ENCODE data around the gene ZNF605.

The ZNF605 gene

GRCh38 chr12:132936163-132936562 lies 19.9 kb downstream of the ZNF605 start:
- H3K36me3 ChIP-seq, result peaks cover 32% of the 10 kb centered on the region
- H3K27ac ChIP-seq, result no peak overlapping the region
- DNase-seq, result no peak
- TF ChIP-seq, protein P1, sequence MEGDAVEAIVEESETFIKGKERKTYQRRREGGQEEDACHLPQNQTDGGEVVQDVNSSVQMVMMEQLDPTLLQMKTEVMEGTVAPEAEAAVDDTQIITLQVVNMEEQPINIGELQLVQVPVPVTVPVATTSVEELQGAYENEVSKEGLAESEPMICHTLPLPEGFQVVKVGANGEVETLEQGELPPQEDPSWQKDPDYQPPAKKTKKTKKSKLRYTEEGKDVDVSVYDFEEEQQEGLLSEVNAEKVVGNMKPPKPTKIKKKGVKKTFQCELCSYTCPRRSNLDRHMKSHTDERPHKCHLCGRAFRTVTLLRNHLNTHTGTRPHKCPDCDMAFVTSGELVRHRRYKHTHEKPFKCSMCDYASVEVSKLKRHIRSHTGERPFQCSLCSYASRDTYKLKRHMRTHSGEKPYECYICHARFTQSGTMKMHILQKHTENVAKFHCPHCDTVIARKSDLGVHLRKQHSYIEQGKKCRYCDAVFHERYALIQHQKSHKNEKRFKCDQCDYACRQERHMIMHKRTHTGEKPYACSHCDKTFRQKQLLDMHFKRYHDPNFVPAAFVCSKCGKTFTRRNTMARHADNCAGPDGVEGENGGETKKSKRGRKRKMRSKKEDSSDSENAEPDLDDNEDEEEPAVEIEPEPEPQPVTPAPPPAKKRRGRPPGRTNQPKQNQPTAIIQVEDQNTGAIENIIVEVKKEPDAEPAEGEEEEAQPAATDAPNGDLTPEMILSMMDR (IDR thresholded peaks at IDR 0.05; ENCODE audit: low read depth, low read length), result no peak
- no peaks in the 10 kb centered on the region for H3K27me3 ChIP-seq (ENCODE audit: insufficient read depth, low read depth, severe bottlenecking)
- no peak overlapping the region for H3K4me3 ChIP-seq (ENCODE audit: low read depth, low read length)
- peaks cover 30% of the 10 kb centered on the region for H3K9me3 ChIP-seq (ENCODE audit: severe bottlenecking)

GRCh38 chr12:132926415-132926833 lies 29.7 kb downstream of the ZNF605 start:
- peaks cover 38% of the 10 kb centered on the region for H3K36me3 ChIP-seq
- DNase-seq, result no peak
- no peak overlapping the region for H3K4me3 ChIP-seq (ENCODE audit: low read depth, low read length)
- TF ChIP-seq, protein P1 (IDR thresholded peaks at IDR 0.05; ENCODE audit: low read depth, low read length), result no peak
- H3K9me3 ChIP-seq (ENCODE audit: severe bottlenecking), result peaks cover 60% of the 10 kb centered on the region
- no peak overlapping the region for H3K27ac ChIP-seq
- no peaks in the 10 kb centered on the region for H3K27me3 ChIP-seq (ENCODE audit: insufficient read depth, low read depth, severe bottlenecking)

DNA sequence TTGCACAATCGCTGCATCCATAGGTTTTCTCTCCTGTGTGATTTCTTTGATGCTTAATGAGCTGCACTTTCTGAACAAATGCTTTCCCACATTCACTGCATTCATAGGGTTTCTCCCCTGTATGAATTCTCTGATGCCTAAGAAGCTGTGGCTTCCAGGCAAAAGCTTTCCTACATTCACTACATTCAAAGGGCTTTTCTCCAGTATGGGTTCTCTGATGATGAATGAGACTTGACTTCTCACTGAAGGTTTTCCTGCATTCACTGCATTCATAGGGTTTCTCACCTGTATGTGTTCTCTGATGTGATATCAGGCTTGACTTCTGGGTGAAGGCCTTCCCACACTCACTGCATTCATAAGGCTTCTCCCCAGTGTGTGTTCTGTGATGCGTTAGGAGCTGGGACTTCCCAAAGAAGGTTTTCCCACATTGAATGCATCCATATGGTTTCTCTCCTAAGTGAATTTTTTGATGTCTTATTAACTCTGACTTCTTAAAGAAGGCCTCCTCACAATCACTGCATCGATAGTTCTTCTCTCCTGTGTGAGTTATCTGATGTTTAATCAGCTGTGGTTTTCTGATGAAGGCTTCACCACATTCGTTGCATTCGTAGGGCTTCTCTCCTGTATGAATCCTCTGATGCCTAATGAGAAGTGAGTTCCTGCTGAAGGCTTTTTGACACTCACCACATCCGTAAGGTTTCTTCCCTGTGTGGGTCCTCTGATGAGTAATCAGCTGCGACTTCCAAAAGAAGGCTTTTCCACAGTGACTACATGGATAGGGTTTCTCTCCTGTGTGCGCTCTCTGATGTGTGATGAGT lies 30.3 kb downstream of the ZNF605 start:
- Histone ChIP-seq H3K36me3 (peaks cover 33% of the 10 kb centered on the region), H3K27me3 (ENCODE audit: insufficient read depth, low read depth, severe bottlenecking) (no peaks in the 10 kb centered on the region), H3K27ac (no peak overlapping the region), H3K4me3 (ENCODE audit: low read depth, low read length) (no peak overlapping the region), H3K9me3 (ENCODE audit: severe bottlenecking) (peaks cover 60% of the 10 kb centered on the region)
- TF ChIP-seq, protein P1 (IDR thresholded peaks at IDR 0.05; ENCODE audit: low read depth, low read length), result no peak
- no peak for DNase-seq

- H3K9me3 ChIP-seq (ENCODE audit: severe bottlenecking), result peaks cover 62% of the 10 kb centered on the region
- TF ChIP-seq, protein P1 (IDR thresholded peaks at IDR 0.05; ENCODE audit: low read depth, low read length), result no peak
- no peak overlapping the region for H3K27ac ChIP-seq
- DNase-seq, result no peak
- H3K36me3 ChIP-seq, result peaks cover 21% of the 10 kb centered on the region
- H3K4me3 ChIP-seq (ENCODE audit: low read depth, low read length), result no peak overlapping the region
- H3K27me3 ChIP-seq (ENCODE audit: insufficient read depth, low read depth, severe bottlenecking), result no peaks in the 10 kb centered on the region
Observed at GRCh38 chr12:132924356-132924755, 31.8 kb downstream of the ZNF605 start.

DNA sequence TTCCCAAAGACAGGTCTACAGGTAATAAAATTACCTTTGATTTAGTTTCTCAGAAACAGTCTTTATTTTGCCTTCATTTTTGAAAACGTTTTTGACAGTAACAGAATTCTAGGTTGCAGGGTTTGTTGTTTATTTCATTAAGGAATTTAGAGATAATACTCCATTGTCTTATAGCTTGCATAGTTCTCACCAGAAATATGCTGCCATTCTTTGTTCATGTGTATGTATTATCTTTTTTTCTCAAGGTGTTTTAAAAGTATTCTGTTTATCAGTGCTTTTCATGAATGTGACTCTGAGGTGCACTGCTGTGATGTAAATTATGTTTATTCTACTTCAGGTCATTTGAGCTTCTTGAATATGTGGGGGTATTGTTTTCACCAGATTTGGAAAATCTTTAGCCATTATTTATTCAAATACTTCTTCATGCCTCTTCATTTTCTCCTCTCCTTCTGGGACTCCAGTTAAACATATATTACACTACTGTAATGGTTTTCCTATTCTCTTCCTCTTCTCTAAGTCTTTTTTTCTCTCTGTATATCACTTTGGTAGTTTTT lies 32.7 kb downstream of the ZNF605 start:
- DNase-seq, result no peak
- TF ChIP-seq, protein P1 (IDR thresholded peaks at IDR 0.05; ENCODE audit: low read depth, low read length), result no peak
- peaks cover 63% of the 10 kb centered on the region for H3K9me3 ChIP-seq (ENCODE audit: severe bottlenecking)
- H3K4me3 ChIP-seq (ENCODE audit: low read depth, low read length), result no peak overlapping the region
- peaks cover 15% of the 10 kb centered on the region for H3K36me3 ChIP-seq
- H3K27ac ChIP-seq, result no peak overlapping the region
- no peaks in the 10 kb centered on the region for H3K27me3 ChIP-seq (ENCODE audit: insufficient read depth, low read depth, severe bottlenecking)

Data from WERI-Rb-1 (cell line).